Vagina (tissue), 2 donors: ENCODE data around the gene PARD3. TPM values are rescaled to one million over a fixed set of nuclear protein-coding genes. Genes with fewer than 3 reads are reported as not detected.

ENCODE experiments used
- DNase-seq, 2 donors: peaks; one replicate each; pipeline ENCODE4 v3.0.0-alpha.2; 2017; ENCODE audit errors: extremely low spot score in 2 of 2
- H3K27ac ChIP-seq: fragments of 200-600 bp; sonication (generic); one replicate; pipeline ENCODE4 v1.5.1; 2019
- H3K27me3 ChIP-seq: fragments of 200-600 bp; sonication (generic); one replicate; pipeline ENCODE4 v1.5.1; 2019
- H3K36me3 ChIP-seq, 2 donors: fragments of 200-600 bp; sonication (generic); one replicate each; pipeline ENCODE4 v1.5.1; 2017 to 2019
- H3K4me1 ChIP-seq: fragments of 200-600 bp; sonication (generic); one replicate; pipeline ENCODE4 v1.5.1; 2019
- H3K4me3 ChIP-seq, 2 donors: fragments of 200-600 bp; sonication (generic); 1 replicate in 1 of 2; 2 replicates in 1 of 2; pipeline ENCODE4 v1.5.1; 2016 to 2019
- H3K9me3 ChIP-seq: fragments of 200-600 bp; sonication (generic); one replicate; pipeline ENCODE4 v1.5.1; 2019
- POLR2A ChIP-seq, 2 donors: fragments of 450-650 bp; IDR thresholded peaks; one replicate each; pipeline ENCODE4 v1.6.1; 2017; ENCODE audit warnings: antibody characterized with exemption in 2 of 2, mild to moderate bottlenecking in 2 of 2, moderate library complexity in 2 of 2
- POLR2AphosphoS5 ChIP-seq, 2 donors: sonication (generic); formaldehyde crosslinking; IDR thresholded peaks; one replicate each; pipeline ENCODE4 v1.9.0; 2017; ENCODE audit warnings: antibody characterized with exemption in 2 of 2, mild to moderate bottlenecking in 2 of 2, low read depth in 1 of 2; ENCODE audit not compliant: insufficient read depth in 1 of 2
- intact Hi-C: fragments of 100-400 bp; cut with DNase I; formaldehyde crosslinking; loops from one replicate; pipeline ENCODE4 v1.15.1; 2023
- total RNA-seq: library from RNA; depleted of rRNA; stranded (reverse); fragments of >200 nt; gene quantifications from one replicate; pipeline ENCODE4 v1.2.3, GENCODE V29; 2016
- TF ChIP-seq, protein P1 (sequence below), 3 experiments: fragments of 450-650 bp in 2 of 3; fragments of 200-600 bp in 1 of 3; sonication (generic) in 1 of 3; IDR thresholded peaks; one replicate each; pipeline ENCODE4 v1.5.1; 2017 to 2019; ENCODE audit warnings: antibody characterized with exemption in 3 of 3, mild to moderate bottlenecking in 2 of 3, moderate library complexity in 2 of 3

Gene PARD3
- total RNA-seq, 1 donor from 2014 or later: 95.5 TPM

DNA sequence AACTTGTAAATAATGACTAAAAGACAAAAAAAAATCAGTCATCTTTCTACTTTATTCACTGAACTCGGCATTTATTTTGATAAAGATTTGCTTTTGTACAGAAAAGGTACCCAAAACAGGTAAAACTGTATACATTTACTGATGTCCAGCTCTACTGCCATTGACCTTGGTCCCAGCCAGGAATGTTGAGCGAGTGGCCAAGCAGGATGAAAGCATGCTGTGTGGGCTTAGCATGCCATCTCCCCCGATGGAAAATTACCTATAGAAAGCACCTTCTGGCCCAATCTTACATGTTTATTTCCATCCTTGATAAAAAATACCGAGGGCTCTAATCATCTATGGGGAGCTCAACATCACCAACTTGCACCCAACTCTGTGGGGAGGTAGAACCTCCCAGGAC lies 6.8 kb downstream of the PARD3 start:
- no peak for DNase-seq
- H3K4me3 ChIP-seq: no peak overlapping the region
- H3K36me3 ChIP-seq: no peaks in the 10 kb centered on the region
- H3K27ac ChIP-seq: no peak overlapping the region
- TF ChIP-seq, protein P1, sequence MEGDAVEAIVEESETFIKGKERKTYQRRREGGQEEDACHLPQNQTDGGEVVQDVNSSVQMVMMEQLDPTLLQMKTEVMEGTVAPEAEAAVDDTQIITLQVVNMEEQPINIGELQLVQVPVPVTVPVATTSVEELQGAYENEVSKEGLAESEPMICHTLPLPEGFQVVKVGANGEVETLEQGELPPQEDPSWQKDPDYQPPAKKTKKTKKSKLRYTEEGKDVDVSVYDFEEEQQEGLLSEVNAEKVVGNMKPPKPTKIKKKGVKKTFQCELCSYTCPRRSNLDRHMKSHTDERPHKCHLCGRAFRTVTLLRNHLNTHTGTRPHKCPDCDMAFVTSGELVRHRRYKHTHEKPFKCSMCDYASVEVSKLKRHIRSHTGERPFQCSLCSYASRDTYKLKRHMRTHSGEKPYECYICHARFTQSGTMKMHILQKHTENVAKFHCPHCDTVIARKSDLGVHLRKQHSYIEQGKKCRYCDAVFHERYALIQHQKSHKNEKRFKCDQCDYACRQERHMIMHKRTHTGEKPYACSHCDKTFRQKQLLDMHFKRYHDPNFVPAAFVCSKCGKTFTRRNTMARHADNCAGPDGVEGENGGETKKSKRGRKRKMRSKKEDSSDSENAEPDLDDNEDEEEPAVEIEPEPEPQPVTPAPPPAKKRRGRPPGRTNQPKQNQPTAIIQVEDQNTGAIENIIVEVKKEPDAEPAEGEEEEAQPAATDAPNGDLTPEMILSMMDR (IDR thresholded peaks at IDR 0.05): no peak
- TF ChIP-seq POLR2AphosphoS5 (IDR thresholded peaks at IDR 0.05; ENCODE audit: insufficient read depth in 1 of 2, low read depth in 1 of 2): no peak
- no peak for TF ChIP-seq POLR2A (IDR thresholded peaks at IDR 0.05)
- no peaks in the 10 kb centered on the region for H3K27me3 ChIP-seq
- peaks cover 58% of the 10 kb centered on the region for H3K4me1 ChIP-seq
- no peaks in the 10 kb centered on the region for H3K9me3 ChIP-seq
- intact Hi-C loops: no loop called here

DNA sequence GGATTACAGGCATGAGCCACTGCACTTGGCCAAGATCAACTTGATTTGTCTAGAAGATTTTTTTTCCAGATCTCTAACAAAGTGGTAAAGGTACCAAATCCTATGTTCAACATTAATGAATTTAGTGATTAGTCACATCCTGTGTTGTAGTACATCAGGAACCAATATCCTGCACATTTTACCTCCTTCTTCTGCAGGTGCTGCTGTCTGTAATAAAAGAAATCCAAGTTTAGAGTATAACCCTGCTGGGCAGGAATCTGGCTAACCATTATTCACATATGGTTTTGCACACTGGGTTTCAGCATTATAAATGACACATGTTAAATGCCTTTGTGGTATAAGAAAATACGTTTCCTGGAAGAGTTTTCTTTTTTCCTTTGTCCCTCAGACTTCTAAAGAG lies 10.8 kb downstream of the PARD3 start:
- Histone ChIP-seq H3K9me3 (no peaks in the 10 kb centered on the region), H3K27me3 (no peaks in the 10 kb centered on the region), H3K36me3 (no peaks in the 10 kb centered on the region), H3K4me1 (peaks cover 42% of the 10 kb centered on the region), H3K4me3 (no peak overlapping the region), H3K27ac (no peak overlapping the region)
- DNase-seq: no peak
- intact Hi-C loops: no loop called here
- TF ChIP-seq POLR2A (IDR thresholded peaks at IDR 0.05) (no peak), POLR2AphosphoS5 (IDR thresholded peaks at IDR 0.05; ENCODE audit: insufficient read depth in 1 of 2, low read depth in 1 of 2) (no peak)
- TF ChIP-seq, protein P1 (IDR thresholded peaks at IDR 0.05): no peak

DNA sequence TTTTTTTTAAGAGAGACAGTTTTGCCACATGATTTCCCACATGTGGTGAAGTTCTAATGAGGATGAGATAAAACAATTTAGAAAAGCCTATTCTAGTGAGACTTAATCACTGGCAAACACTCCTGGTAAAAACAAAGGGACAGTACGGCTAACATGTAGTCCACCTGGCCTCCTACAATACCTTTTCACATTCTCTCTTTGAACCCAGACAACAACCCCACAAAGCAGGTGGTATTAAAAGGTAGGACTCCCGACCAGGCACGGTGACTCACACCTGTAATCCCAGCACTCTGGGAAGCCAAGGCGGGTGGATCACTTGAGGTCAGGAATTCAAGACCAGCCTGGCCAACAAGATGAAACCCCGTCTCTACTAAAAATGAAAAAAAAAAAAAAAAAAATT lies 12.4 kb downstream of the PARD3 start:
- Histone ChIP-seq H3K4me1 (peaks cover 29% of the 10 kb centered on the region), H3K27me3 (no peaks in the 10 kb centered on the region), H3K9me3 (no peaks in the 10 kb centered on the region), H3K27ac (no peak overlapping the region), H3K36me3 (no peaks in the 10 kb centered on the region), H3K4me3 (no peak overlapping the region)
- no peak for DNase-seq
- intact Hi-C loops: no loop called here
- TF ChIP-seq POLR2AphosphoS5 (IDR thresholded peaks at IDR 0.05; ENCODE audit: insufficient read depth in 1 of 2, low read depth in 1 of 2): no peak
- TF ChIP-seq, protein P1 (IDR thresholded peaks at IDR 0.05): no peak
- TF ChIP-seq POLR2A (IDR thresholded peaks at IDR 0.05): no peak

GRCh38 chr10:34801097-34801733 lies 13.9 kb downstream of the PARD3 start:
- Histone ChIP-seq H3K36me3 (no peaks in the 10 kb centered on the region), H3K27me3 (no peaks in the 10 kb centered on the region), H3K4me1 (peaks cover 27% of the 10 kb centered on the region), H3K27ac (no peak overlapping the region), H3K9me3 (no peaks in the 10 kb centered on the region), H3K4me3 (no peak overlapping the region)
- no peak for TF ChIP-seq POLR2A (IDR thresholded peaks at IDR 0.05)
- TF ChIP-seq POLR2AphosphoS5 (IDR thresholded peaks at IDR 0.05; ENCODE audit: insufficient read depth in 1 of 2, low read depth in 1 of 2): peak in 1 of 2 donors; percentile 45
- intact Hi-C loops: no loop called here
- no peak for DNase-seq

DNA sequence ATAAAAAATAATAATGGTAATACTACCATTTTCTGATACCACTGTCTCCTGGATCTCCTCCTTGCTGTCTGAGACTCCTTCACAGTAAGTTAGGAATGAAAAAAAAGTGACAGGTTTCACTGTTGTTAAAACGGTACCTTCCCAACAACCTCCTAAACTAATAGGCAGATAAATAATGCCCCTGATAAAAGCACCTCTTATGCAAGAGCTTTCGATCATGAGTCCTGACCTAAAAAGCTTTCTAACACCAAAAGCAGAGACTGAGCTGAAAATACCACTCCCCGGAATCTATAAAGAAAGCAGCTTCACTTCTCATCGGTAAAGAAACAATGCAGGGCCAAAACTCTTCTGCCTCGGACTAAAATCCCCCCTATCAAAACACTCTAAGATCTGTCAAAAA lies 14.5 kb downstream of the PARD3 start:
- Histone ChIP-seq H3K27ac (no peak overlapping the region), H3K36me3 (no peaks in the 10 kb centered on the region), H3K4me3 (no peak overlapping the region), H3K9me3 (no peaks in the 10 kb centered on the region), H3K27me3 (no peaks in the 10 kb centered on the region), H3K4me1 (peaks cover 27% of the 10 kb centered on the region)
- TF ChIP-seq POLR2AphosphoS5 (IDR thresholded peaks at IDR 0.05; ENCODE audit: insufficient read depth in 1 of 2, low read depth in 1 of 2) (no peak), POLR2A (IDR thresholded peaks at IDR 0.05) (no peak)
- TF ChIP-seq, protein P1 (IDR thresholded peaks at IDR 0.05): no peak
- intact Hi-C loops: no loop called here
- no peak for DNase-seq
